GM18508 (cell line): Measurements from ENCODE around the gene BFSP1.

Experiments used
- ATAC-seq: cut with Tn5 transposase; IDR thresholded peaks from one replicate; pipeline ENCODE4 v1.9.1; 2021; ENCODE audit warnings: moderate number of reproducible peaks; ENCODE audit not compliant: insufficient read depth, unreplicated experiment

Gene BFSP1

DNA sequence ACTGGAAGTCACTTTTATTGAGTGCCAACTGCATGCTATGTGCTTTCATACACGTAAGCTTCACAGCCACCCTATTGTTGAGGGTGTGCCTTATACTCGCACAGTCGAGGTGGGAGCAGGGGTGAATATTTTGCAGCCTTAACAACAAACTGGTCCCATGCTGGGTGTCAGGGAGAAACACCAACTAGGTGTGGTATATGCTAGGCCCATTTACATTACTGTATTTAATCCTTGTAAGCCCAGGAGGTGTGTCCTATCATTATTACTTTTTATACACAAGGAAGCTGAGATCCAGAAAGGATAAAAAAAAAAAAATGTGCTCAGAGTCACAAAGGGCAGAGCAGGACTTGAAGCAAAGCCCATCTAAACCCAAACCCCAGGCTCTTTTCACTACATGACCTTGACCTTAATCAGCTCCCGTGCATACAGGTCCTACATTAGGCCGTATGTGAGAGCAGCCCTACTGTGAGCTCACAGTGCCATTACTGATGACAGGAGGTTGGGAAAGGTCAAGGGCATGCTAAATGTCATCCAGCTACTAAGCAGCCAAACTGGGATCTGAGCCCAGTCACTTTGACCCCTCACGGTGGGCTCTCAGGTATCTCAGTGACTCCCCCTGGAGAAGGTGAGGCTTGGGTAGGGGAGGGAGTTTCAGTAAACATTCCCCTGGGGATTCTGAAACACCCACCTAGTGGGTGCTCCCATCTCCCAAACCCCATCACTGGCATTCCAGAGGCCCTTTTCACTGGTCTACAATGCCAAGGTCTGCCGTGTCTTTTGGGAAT is 61.7 kb downstream of the BFSP1 start:
- ATAC-seq: no peak

DNA sequence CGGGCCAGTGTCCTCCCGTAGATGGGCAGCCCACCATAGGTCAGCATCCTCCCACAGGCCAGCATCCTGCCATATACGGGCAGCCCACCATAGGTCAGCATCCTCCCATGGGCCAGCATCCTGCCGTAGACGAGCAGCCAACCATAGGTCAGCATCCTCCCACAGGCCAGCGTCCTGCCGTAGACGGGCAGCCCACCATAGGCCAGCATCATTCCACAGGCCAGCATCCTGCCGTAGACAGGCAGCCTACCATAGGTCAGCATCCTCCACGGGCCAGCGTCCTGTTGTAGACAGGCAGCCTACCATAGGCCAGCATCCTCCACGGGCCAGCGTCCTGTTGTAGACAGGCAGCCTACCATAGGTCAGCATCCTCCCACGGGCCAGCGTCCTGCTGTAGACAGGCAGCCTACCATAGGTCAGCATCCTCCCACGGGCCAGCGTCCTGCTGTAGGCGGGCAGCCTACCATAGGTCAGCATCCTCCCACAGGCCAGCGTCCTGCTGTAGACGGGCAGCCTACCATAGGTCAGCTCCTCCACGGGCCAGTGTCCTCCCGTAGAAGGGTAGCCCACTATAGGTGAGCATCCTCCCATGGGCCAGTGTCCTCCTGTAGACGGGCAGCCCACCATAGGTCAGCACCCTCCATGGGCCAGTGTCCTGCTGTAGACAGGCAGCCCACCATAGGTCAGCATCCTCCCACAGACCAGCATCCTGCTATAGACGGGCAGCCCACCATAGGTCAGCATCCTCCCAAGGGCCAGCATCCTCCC is 62.9 kb downstream of the BFSP1 start:
- ATAC-seq: no peak

DNA sequence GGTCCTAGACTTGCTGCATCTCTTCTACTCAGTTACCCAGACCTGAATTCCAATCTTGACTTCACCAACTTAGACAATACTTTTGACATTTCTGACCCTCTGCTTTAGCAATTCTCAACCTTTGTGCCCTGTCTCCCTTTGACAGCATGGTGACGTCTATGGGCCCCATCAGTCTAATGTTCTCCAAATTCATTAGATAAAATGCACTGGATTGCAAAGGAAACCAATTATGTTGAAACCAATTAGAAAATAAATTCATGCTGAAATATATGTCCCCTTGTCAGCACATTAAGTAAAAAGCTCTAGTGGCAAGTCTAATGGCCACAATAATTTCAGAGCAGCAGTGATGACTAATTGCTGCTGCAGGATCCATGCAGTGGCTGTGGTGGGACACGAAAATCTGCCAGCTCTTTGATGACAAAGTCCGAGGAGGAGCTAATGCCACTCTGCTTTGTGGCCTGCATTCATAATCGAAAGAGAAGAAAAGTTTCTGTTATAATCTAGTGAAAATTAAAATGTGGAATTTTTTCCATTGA is 64.0 kb downstream of the BFSP1 start:
- no peak for ATAC-seq

DNA sequence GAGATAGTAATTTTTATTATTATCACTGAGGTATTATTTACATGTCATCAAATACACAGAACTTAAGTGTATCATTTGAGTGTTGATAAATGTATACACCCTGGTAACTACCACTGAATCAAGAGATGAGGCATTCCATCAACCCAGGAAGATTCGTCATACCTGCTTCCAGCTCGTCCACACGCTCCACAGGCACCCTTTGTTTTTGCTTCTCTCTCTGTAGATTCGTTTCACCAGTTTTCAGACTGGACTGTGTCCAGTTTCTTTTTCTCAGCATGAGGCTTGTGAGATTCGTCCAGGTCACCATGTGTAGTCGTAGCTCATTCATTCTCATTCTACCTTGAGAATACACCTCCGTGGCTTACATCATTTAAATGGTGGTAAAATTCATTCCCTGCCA is 64.5 kb downstream of the BFSP1 start:
- no peak for ATAC-seq

DNA sequence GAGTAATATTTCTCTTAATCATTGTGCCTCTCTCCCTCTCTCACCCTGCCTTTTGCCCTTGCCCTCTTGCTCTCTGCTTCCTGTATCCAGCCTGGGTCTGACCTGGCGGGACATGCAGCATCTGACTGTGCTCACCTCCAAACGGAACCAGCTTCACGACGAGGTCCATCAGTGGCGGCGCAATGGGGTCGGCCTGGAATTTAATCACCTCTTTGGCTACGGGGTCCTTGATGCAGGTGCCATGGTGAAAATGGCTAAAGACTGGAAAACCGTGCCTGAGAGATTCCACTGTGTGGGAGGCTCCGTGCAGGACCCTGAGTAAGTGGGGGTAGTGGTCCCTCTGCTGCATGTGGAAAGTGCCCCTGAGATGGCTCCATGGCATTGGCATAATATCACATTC is 65.9 kb downstream of the BFSP1 start:
- no peak for ATAC-seq

DNA sequence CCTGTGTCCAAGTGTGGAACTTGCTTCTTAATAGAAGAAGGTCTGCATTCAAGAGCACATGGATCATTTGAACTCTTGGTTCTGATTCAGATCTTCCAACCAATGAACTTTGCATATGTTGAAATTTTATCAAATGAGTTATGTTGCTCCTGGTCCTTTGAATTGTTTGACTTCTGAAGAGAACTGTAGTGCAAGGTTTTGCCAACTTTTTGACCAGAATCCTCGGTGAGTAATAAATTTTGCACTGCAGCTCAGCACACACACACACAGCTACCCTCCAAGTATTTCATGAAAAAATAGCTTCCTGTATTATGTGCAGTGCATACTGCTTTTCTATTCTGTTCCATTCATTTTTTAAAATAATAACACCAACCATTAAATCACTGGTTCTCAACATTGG is 67.5 kb downstream of the BFSP1 start:
- no peak for ATAC-seq

DNA sequence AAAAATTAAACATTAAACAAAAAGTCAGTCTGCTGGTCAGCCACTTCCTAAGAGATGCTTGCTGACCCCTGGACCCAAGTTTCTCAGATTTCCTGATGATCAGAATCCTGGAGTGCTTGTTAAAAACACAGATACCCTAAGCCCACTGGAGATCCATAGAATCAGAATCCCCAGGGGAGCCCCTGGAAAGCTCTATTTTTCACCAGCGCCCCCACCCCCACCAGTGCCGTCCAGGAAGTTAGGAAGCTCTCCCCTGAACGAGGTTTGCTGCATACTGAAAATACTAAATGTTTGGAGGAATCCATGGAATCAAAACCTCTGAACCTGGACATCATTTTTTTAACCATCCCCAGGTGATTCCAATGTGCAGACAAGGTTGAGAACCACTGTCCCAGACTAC is 69.2 kb downstream of the BFSP1 start:
- no peak for ATAC-seq

DNA sequence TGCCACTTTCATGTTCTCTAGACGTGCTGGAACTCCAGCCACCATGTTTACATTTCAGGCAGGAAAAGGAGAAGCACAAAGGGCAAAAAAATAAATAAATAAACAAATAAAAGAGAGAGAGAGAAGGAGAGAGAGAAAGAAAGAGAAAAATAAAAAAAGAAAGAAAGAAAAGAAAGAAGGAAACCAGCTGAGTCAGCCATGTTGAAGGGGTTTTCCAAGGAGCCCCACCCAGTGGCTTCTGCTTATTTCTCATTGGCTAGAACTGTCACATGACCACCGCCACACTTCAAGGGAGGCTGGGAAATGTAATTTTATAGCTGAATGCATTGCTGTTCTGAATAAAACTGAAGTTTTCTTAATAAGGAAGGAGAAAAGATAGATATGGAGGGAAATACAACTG is 71.1 kb downstream of the BFSP1 start:
- ATAC-seq: no peak

DNA sequence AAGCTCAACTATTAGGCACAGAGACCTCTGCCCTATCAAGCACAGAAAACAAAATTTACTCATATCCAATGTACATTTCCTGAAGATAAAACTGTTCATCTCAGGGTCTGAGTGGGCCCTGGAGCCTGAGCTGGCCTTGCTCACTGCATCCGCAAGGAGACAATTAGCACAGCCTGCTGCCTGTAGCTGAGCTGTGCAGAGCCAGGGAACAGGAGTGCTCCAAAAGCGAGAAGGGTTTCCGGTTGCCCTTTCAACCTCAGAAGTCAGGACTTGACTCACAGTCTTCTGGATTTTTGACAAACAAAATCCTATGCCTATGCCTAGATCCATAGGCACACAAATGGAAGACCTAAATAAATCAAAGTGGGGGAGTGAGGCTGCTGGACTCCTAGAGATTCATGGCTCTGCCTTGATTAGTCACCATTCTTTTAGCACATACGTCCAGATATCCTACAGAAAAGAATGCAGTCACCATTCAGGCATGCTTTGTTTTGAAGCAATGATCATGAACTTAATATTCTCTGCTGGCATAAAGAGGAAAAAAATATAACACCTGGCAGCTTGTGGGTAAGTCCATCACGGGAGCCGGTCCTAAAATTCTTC is 73.5 kb downstream of the BFSP1 start:
- no peak for ATAC-seq

DNA sequence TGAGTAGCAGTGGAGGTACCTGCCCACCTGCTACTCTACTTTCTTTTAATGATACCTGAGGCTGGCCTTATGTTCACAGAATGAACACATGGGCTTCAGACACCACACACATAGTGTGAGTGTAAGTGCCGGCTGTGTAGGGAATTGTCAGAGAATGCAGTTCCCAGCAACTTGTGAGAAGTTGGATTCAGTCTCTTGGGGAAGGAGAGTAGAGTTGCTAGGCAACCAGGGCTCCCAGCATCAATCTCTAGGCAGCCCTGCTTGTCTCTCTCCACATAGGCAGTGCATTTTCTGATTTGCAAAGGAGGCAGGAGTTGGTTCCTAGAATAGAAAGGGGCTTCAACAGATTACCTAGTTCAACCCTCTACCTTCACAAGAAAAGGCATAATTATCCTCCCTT is 74.1 kb downstream of the BFSP1 start:
- ATAC-seq: no peak

DNA sequence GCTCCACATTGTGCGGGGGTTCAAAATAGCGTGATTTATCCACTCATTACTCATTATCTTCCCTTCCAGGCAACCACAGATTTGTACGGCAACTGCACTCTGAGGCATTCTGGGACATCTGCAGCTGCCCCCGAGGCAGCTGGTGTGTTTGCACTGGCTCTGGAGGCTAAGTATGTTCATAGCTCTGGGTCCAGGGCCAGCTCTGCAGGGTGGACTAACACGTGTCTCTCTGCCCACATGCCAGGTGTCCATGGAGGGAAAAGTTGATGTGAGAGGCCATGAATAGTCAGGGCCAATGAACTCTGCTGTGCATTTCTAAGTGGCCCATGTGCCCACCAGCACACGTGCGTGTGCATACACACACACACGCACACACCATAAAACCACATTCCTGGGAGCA is 74.9 kb downstream of the BFSP1 start:
- no peak for ATAC-seq

DNA sequence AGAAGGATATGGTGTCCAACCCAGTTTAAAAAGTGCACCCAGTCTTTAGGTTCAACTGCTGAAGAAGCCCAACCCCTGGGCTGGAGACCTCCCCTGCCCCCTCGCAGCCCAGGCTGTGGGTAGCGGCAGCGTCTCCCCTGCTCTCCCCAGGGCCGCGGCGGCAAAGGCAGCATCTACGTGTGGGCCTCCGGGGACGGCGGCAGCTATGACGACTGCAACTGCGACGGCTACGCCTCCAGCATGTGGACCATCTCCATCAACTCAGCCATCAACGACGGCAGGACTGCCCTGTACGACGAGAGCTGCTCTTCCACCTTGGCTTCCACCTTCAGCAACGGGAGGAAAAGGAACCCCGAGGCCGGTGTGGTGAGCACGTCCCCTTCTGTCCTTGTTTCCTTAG is 77.6 kb downstream of the BFSP1 start:
- ATAC-seq: no peak

DNA sequence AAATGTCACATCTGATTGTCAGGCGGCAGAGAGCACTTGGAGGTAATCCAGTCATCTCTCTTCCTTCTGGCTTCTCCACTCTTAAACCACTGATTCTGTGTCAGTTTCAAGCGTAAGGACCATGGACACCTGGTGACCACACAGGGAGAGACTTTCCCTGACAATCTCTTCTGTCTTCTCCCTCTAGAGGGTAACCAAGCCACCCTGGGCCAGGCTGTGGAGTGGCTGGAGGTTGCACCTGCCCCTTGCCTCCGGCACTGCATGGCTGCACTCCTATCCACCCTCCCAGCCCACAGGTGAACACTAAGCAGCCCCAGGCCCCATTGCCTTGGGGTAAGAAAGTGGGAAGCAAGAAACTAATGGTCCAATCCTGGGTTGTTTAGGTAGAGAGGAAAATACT is 78.7 kb downstream of the BFSP1 start:
- ATAC-seq: no peak

DNA sequence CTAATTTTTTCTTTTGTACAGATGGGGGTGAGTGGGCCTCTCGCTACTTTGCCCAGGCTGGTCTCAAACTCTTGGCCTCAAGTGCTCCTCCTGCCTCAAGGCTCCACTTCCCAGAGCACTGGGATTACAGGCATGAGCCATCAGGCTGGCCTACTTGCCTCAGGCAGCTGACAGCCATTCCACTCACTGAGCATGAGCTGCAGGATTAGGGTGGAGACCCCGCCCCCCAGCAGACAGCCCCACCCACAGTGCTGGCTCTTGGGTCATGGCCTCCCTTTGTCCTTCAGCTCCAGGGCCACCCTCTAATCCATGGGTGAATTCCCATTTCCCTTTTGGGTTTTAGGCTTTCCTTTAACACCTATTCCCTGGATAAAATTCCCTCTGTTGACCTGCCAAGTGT is 82.1 kb downstream of the BFSP1 start:
- no peak for ATAC-seq

DNA sequence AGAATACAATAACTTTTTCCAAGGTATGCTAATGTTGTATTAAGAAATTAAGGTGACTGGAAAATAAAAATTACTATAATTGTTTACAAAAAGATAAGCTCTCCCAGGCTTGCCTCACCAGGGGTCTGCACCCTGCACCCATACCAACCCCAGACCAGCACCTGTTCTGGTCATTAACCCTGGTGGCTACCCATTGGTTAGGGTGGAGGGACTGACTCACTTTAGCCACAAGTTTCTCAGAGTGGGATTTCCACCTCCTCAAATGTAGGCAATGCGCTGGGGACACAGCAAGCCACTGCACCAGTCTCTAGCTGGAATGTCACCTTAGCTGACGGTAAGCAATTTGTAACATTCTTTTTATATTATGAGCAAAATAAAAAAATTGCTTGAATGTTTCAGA is 83.1 kb downstream of the BFSP1 start:
- no peak for ATAC-seq

DNA sequence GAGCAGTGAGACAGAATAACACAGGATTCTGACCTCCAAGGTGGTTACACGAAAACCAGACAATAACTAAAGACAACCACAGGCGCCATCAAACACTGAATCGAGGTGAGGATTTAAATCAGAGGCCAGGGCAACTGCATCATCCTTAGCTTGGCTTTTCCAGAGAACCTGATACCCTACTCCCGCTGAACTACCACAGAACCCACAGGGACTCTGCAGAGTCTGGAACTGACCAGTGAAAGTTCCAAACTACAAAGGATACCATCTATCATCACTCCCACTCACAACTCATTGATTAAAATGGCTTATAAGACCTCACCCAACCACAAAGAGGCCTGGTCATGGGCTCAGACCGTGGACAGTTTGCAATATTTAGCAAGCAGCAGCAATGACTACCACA is 85.0 kb downstream of the BFSP1 start:
- ATAC-seq: no peak

DNA sequence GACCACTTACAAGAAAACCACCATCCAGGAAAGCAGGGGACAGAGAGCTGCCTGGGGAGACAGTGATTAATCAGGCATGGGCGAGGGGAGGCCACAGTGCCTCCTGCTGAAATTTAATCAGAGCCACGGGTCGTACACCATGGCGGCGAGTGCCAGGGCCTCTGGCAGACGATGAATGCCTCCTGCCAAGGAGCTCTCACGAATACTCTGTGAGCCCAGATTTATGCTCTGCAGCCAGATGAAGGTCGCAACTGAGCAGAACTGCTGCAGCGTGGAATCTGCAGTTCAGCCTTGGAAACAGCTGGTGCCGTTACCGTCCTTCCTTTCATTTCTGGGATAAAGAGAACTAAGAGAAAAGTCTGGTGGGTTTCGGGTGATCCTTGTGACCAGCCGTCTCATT is 85.6 kb downstream of the BFSP1 start:
- ATAC-seq: no peak

DNA sequence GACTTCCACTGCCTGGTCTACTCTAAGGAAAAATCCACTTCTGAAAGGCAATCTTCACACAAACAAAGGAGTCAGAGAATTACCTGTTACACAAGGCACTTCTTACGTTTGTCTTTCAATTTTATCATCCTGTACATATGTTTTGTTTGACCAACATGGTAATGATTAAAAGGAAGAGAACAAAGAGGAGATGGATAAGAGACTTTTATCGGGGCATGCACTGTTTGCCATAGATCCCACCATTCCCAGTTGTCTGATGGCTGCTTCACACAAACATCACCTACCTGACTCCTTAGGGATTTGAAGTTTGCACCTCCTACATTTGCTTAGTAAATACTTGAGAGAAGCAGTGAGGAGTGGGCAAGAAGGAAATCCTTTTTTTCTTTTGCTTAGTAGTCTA is 87.1 kb downstream of the BFSP1 start:
- ATAC-seq: no peak
